Thymus (tissue), 11 donors: ENCODE data around the gene PROSER2. TPM values are rescaled to one million over a fixed set of nuclear protein-coding genes. Genes with fewer than 3 reads are reported as not detected.

Experiments
- DNase-seq, 9 donors: peaks; one replicate each; pipeline ENCODE4 v3.0.0-alpha.2; 2013; ENCODE audit warnings: low spot score in 9 of 9, low read depth in 6 of 9, missing footprints in 1 of 9
- H3K27ac ChIP-seq, 2 donors: one replicate each; pipeline ENCODE4 v1.5.1; 2013; ENCODE audit warnings: control low read depth in 1 of 2, low read depth in 1 of 2, low read length in 1 of 2, mild to moderate bottlenecking in 1 of 2, moderate library complexity in 1 of 2
- H3K27me3 ChIP-seq, 2 donors: one replicate each; pipeline ENCODE4 v1.5.1; 2013; ENCODE audit warnings: low read length in 1 of 2; ENCODE audit not compliant: control insufficient read depth in 2 of 2, insufficient read depth in 1 of 2
- H3K36me3 ChIP-seq, 2 donors: one replicate each; pipeline ENCODE4 v1.5.1; 2013; ENCODE audit warnings: low read length in 1 of 2, mild to moderate bottlenecking in 1 of 2, moderate library complexity in 1 of 2; ENCODE audit not compliant: control insufficient read depth in 2 of 2, insufficient read depth in 2 of 2
- H3K4me1 ChIP-seq, 2 donors: one replicate each; pipeline ENCODE4 v1.5.1; 2013; ENCODE audit warnings: low read length in 2 of 2; ENCODE audit not compliant: control insufficient read depth in 2 of 2, insufficient read depth in 2 of 2
- H3K4me3 ChIP-seq, 2 donors: one replicate each; pipeline ENCODE4 v1.5.1; 2013; ENCODE audit warnings: low read length in 2 of 2, control low read depth in 1 of 2, mild to moderate bottlenecking in 1 of 2
- H3K9me3 ChIP-seq, 2 donors: one replicate each; pipeline ENCODE4 v1.5.1; 2013; ENCODE audit warnings: low read length in 1 of 2, mild to moderate bottlenecking in 1 of 2; ENCODE audit not compliant: control insufficient read depth in 2 of 2, insufficient read depth in 1 of 2
- WGBS: extraction: QIAGEN DNeasy Blood & Tissue Kit; methylation state at CpG from one replicate; pipeline ENCODE4 v1.1.7; 2013; 5-methylcytosine and 5-hydroxymethylcytosine counted together
- polyA plus RNA-seq: library from polyadenylated mRNA; stranded (reverse); fragments of 200-250 nt; gene quantifications from one replicate; pipeline ENCODE4 v1.2.3, GENCODE V29; 2013
- total RNA-seq: library from RNA; stranded (reverse); fragments of 120-200 nt; gene quantifications from one replicate; pipeline ENCODE4 v1.2.4, GENCODE V29; 2013
- donor health status: healthy.

Gene PROSER2
- total and polyA plus RNA-seq, 2 donors: 2.8 to 17.8 TPM

GRCh38 chr10:11798845-11799735, 24.1 kb upstream of the PROSER2 start:
- Histone ChIP-seq H3K27ac (no peak overlapping the region), H3K4me1 (peaks cover 0 to 3% of the 10 kb centered on the region in 2 donors), H3K9me3 (no peaks in the 10 kb centered on the region), H3K4me3 (no peak overlapping the region), H3K27me3 (no peaks in the 10 kb centered on the region), H3K36me3 (no peaks in the 10 kb centered on the region)
- DNase-seq: no peak
- WGBS: 79% methylated on average over 18 of the region's 18 CpGs

- Histone ChIP-seq H3K9me3 (peaks cover 0 to 4% of the 10 kb centered on the region in 2 donors), H3K4me3 (no peak overlapping the region), H3K27ac (no peak overlapping the region), H3K36me3 (no peaks in the 10 kb centered on the region), H3K27me3 (no peaks in the 10 kb centered on the region), H3K4me1 (peaks cover 0 to 3% of the 10 kb centered on the region in 2 donors)
- no peak for DNase-seq
- 98% methylated on average over 9 of the region's 9 CpGs for WGBS
Measured at GRCh38 chr10:11799736-11800080, 23.4 kb upstream of the PROSER2 start.

GRCh38 chr10:11804336-11804735, 18.8 kb upstream of the PROSER2 start:
- H3K27ac ChIP-seq: no peak overlapping the region
- H3K4me1 ChIP-seq: no peaks in the 10 kb centered on the region
- DNase-seq: no peak
- no peaks in the 10 kb centered on the region for H3K27me3 ChIP-seq
- no peaks in the 10 kb centered on the region for H3K36me3 ChIP-seq
- 96% methylated on average over 16 of the region's 16 CpGs for WGBS
- H3K4me3 ChIP-seq: no peak overlapping the region
- peaks cover 0 to 4% of the 10 kb centered on the region in 2 donors for H3K9me3 ChIP-seq

- H3K36me3 ChIP-seq: no peaks in the 10 kb centered on the region
- no peak for DNase-seq
- H3K4me3 ChIP-seq: no peak overlapping the region
- H3K4me1 ChIP-seq: no peaks in the 10 kb centered on the region
- no peaks in the 10 kb centered on the region for H3K27me3 ChIP-seq
- 93% methylated on average over 4 of the region's 4 CpGs for WGBS
- no peak overlapping the region for H3K27ac ChIP-seq
- H3K9me3 ChIP-seq: peaks cover 0 to 4% of the 10 kb centered on the region in 2 donors
Measured at GRCh38 chr10:11805792-11806191, 17.4 kb upstream of the PROSER2 start.

GRCh38 chr10:11806706-11807105, 16.4 kb upstream of the PROSER2 start:
- Histone ChIP-seq H3K9me3 (peaks cover 0 to 4% of the 10 kb centered on the region in 2 donors), H3K4me3 (no peak overlapping the region), H3K27me3 (no peaks in the 10 kb centered on the region), H3K4me1 (no peaks in the 10 kb centered on the region), H3K27ac (no peak overlapping the region), H3K36me3 (no peaks in the 10 kb centered on the region)
- no peak for DNase-seq
- 90% methylated on average over 6 of the region's 6 CpGs for WGBS

- H3K9me3 ChIP-seq: peaks cover 0 to 4% of the 10 kb centered on the region in 2 donors
- WGBS: 97% methylated on average over 5 of the region's 5 CpGs
Measured at GRCh38 chr10:11808808-11809207, 14.3 kb upstream of the PROSER2 start.

GRCh38 chr10:11810313-11810766, 12.8 kb upstream of the PROSER2 start:
- H3K4me3 ChIP-seq: no peak overlapping the region
- no peaks in the 10 kb centered on the region for H3K4me1 ChIP-seq
- H3K27ac ChIP-seq: peak overlapping the region; percentile 10 to 22
- no peaks in the 10 kb centered on the region for H3K27me3 ChIP-seq
- no peaks in the 10 kb centered on the region for H3K36me3 ChIP-seq
- WGBS: 95% methylated on average over 13 of the region's 13 CpGs
- DNase-seq: no peak
- H3K9me3 ChIP-seq: no peaks in the 10 kb centered on the region

More at GRCh38 chr10:11808808-11809207, 14.3 kb upstream of the PROSER2 start:
- Histone ChIP-seq H3K4me3 (no peak overlapping the region), H3K27ac (no peak overlapping the region), H3K27me3 (no peaks in the 10 kb centered on the region), H3K36me3 (no peaks in the 10 kb centered on the region), H3K4me1 (no peaks in the 10 kb centered on the region)
- DNase-seq: no peak

- Histone ChIP-seq H3K4me1 (no peaks in the 10 kb centered on the region), H3K36me3 (no peaks in the 10 kb centered on the region), H3K9me3 (no peaks in the 10 kb centered on the region), H3K27me3 (no peaks in the 10 kb centered on the region), H3K4me3 (no peak overlapping the region), H3K27ac (peak overlapping the region; percentile 10 to 22)
- WGBS: 94% methylated on average over 6 of the region's 6 CpGs
- no peak for DNase-seq
Measured at GRCh38 chr10:11810973-11811372, 12.2 kb upstream of the PROSER2 start.

GRCh38 chr10:11813177-11813576, 10.0 kb upstream of the PROSER2 start:
- Histone ChIP-seq H3K9me3 (no peaks in the 10 kb centered on the region), H3K4me1 (no peaks in the 10 kb centered on the region), H3K4me3 (no peak overlapping the region), H3K27ac (no peak overlapping the region), H3K36me3 (no peaks in the 10 kb centered on the region), H3K27me3 (no peaks in the 10 kb centered on the region)
- no peak for DNase-seq
- WGBS: 97% methylated on average over 7 of the region's 7 CpGs
